ENCODE results near the gene SPECC1L. TPM values are rescaled to one million over a fixed set of nuclear protein-coding genes. Genes with fewer than 3 reads are reported as not detected.
"Not testable (repeated sequence)": the region's sequence is repeated elsewhere in the genome, so short reads cannot be mapped to it uniquely, and the experiment has no call there.

SPECC1L gene
- total RNA-seq, 2 donors from 2014 or later, result 39.6 to 63.2 TPM

DNA sequence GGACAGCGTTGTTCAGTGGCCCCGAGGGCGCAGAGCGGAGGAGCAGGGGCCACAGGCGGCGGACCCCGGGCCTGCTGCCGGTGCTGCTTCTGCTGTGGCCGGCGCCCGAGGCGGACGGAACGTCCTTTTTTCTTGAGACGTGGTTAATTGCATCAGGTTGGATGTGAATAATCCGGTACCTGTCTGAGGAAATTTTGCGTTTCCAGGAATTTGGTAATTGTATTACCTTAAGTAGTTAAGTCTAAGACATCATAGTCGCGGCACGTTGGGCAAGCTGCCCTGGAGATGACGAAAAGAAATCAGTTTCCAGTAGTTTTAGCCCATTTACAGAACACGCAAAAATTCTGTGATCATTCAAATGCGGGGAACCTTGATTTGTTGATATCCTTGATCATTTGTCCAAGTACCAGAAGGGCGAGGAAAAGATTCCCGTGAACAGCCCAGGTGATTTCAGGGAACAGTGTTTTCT lies 789 bp downstream of the SPECC1L start:
- Histone ChIP-seq H3K27me3 (replicated peaks; ENCODE audit: insufficient read depth) (no peaks in the 10 kb centered on the region), H3K4me1 (replicated peaks) (peaks cover 15% of the 10 kb centered on the region), H3K4me3 (peak overlapping the region; percentile 64 to 94), H3K9me3 (no peaks in the 10 kb centered on the region), H3K27ac (peak overlapping the region; percentile 85 to 91), H3K36me3 (no peaks in the 10 kb centered on the region)
- TF ChIP-seq POLR2A (IDR thresholded peaks at IDR 0.05) (no peak), POLR2AphosphoS5 (IDR thresholded peaks at IDR 0.05) (no peak)
- TF ChIP-seq, protein P1, sequence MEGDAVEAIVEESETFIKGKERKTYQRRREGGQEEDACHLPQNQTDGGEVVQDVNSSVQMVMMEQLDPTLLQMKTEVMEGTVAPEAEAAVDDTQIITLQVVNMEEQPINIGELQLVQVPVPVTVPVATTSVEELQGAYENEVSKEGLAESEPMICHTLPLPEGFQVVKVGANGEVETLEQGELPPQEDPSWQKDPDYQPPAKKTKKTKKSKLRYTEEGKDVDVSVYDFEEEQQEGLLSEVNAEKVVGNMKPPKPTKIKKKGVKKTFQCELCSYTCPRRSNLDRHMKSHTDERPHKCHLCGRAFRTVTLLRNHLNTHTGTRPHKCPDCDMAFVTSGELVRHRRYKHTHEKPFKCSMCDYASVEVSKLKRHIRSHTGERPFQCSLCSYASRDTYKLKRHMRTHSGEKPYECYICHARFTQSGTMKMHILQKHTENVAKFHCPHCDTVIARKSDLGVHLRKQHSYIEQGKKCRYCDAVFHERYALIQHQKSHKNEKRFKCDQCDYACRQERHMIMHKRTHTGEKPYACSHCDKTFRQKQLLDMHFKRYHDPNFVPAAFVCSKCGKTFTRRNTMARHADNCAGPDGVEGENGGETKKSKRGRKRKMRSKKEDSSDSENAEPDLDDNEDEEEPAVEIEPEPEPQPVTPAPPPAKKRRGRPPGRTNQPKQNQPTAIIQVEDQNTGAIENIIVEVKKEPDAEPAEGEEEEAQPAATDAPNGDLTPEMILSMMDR (IDR thresholded peaks at IDR 0.05), result no peak
- under 1% methylated on average over 25 of the region's 25 CpGs for WGBS
- intact Hi-C loops (cut with DNase I), result loop anchor here (10.0 kb wide), 1 partner anchor 253 kb away; no protein-coding TSS in a partner anchor
- DNase-seq (ENCODE audit: low spot score), result no peak

- 85% methylated on average over 2 of the region's 2 CpGs for WGBS
- H3K9me3 ChIP-seq; H3K27ac ChIP-seq; DNase-seq (ENCODE audit: low spot score); H3K36me3 ChIP-seq; H3K27me3 ChIP-seq (replicated peaks; ENCODE audit: insufficient read depth); H3K4me3 ChIP-seq: not testable (repeated sequence)
- peaks cover 15% of the 10 kb centered on the region for H3K4me1 ChIP-seq (replicated peaks)
- intact Hi-C loops (cut with DNase I), result loop anchor here (10.0 kb wide), 1 partner anchor 252 kb away; no protein-coding TSS in a partner anchor
These were observed 2.4 kb downstream of the SPECC1L start for GRCh38 chr22:24273031-24273430.

GRCh38 chr22:24273906-24274305 lies 3.3 kb downstream of the SPECC1L start:
- not testable (repeated sequence) for H3K9me3 ChIP-seq; H3K36me3 ChIP-seq; DNase-seq (ENCODE audit: low spot score); H3K27me3 ChIP-seq (replicated peaks; ENCODE audit: insufficient read depth); H3K4me3 ChIP-seq
- peaks cover 15% of the 10 kb centered on the region for H3K4me1 ChIP-seq (replicated peaks)
- intact Hi-C loops (cut with DNase I), result loop anchor here (10.0 kb wide), 1 partner anchor 251 kb away; no protein-coding TSS in a partner anchor
- 76% methylated on average over 4 of the region's 4 CpGs for WGBS
- peak overlapping the region in 1 of 2 donors; percentile 23 for H3K27ac ChIP-seq

- H3K27ac ChIP-seq, result peak overlapping the region; percentile 7 to 56
- DNase-seq (ENCODE audit: low spot score); H3K4me3 ChIP-seq; H3K27me3 ChIP-seq (replicated peaks; ENCODE audit: insufficient read depth); H3K9me3 ChIP-seq; H3K36me3 ChIP-seq: not testable (repeated sequence)
- peaks cover 15% of the 10 kb centered on the region for H3K4me1 ChIP-seq (replicated peaks)
- WGBS, result 32% methylated on average over 7 of the region's 7 CpGs
- intact Hi-C loops (cut with DNase I), result loop anchor here (10.0 kb wide), 1 partner anchor 250 kb away; no protein-coding TSS in a partner anchor
These were observed 4.2 kb downstream of the SPECC1L start for GRCh38 chr22:24274696-24275405.

GRCh38 chr22:24280363-24280762 lies 9.7 kb downstream of the SPECC1L start:
- 100% methylated on average over 1 of the region's 1 CpG for WGBS
- not testable (repeated sequence) for H3K36me3 ChIP-seq; H3K4me3 ChIP-seq; H3K27me3 ChIP-seq (replicated peaks; ENCODE audit: insufficient read depth); DNase-seq (ENCODE audit: low spot score); H3K9me3 ChIP-seq; H3K4me1 ChIP-seq (replicated peaks)
- H3K27ac ChIP-seq, result peak overlapping the region in 1 of 2 donors; percentile 11
- intact Hi-C loops (cut with DNase I), result loop anchor here (10.0 kb wide), 1 partner anchor 134 kb away; no protein-coding TSS in a partner anchor

- H3K4me3 ChIP-seq, result no peak overlapping the region
- no peak for DNase-seq (ENCODE audit: low spot score)
- TF ChIP-seq, protein P1 (IDR thresholded peaks at IDR 0.05), result no peak
- no peak for TF ChIP-seq POLR2A (IDR thresholded peaks at IDR 0.05)
- TF ChIP-seq POLR2AphosphoS5 (IDR thresholded peaks at IDR 0.05), result no peak
- H3K4me1 ChIP-seq (replicated peaks), result peaks cover 4% of the 10 kb centered on the region
- no peaks in the 10 kb centered on the region for H3K36me3 ChIP-seq
- 69% methylated on average over 2 of the region's 2 CpGs for WGBS
- no peaks in the 10 kb centered on the region for H3K9me3 ChIP-seq
- intact Hi-C loops (cut with DNase I), result loop anchor here (10.0 kb wide), 1 partner anchor 132 kb away; no protein-coding TSS in a partner anchor
- no peaks in the 10 kb centered on the region for H3K27me3 ChIP-seq (replicated peaks; ENCODE audit: insufficient read depth)
- H3K27ac ChIP-seq, result no peak overlapping the region
These were observed 11.8 kb downstream of the SPECC1L start for GRCh38 chr22:24282401-24282800.

All from prostate gland (tissue), 2 donors.